Duodenal mucosa (tissue), 2 donors: Measurements from ENCODE around the gene DMWD.

ENCODE experiments used
- H3K27ac ChIP-seq: one replicate; pipeline ENCODE4 v1.7.0; 2013; ENCODE audit warnings: low read depth, low read length
- H3K27me3 ChIP-seq, 2 donors: one replicate each; pipeline ENCODE4 v1.7.0; 2013; ENCODE audit warnings: low read length in 2 of 2, control low read depth in 1 of 2; ENCODE audit not compliant: insufficient read depth in 2 of 2, control insufficient read depth in 1 of 2
- H3K36me3 ChIP-seq, 2 donors: one replicate each; pipeline ENCODE4 v1.7.0; 2013; ENCODE audit warnings: low read length in 2 of 2, control low read depth in 1 of 2; ENCODE audit not compliant: insufficient read depth in 2 of 2, control insufficient read depth in 1 of 2
- H3K4me1 ChIP-seq, 2 donors: one replicate each; pipeline ENCODE4 v1.7.0; 2013; ENCODE audit warnings: low read length in 2 of 2, control low read depth in 1 of 2; ENCODE audit not compliant: insufficient read depth in 2 of 2, control insufficient read depth in 1 of 2
- H3K4me3 ChIP-seq, 2 donors: one replicate each; pipeline ENCODE4 v1.7.0; 2013; ENCODE audit warnings: low read length in 2 of 2, low read depth in 1 of 2
- H3K9ac ChIP-seq, 2 donors: one replicate each; pipeline ENCODE4 v1.7.0; 2013; ENCODE audit warnings: low read length in 2 of 2, low read depth in 1 of 2
- H3K9me3 ChIP-seq, 2 donors: one replicate each; pipeline ENCODE4 v1.7.0; 2013; ENCODE audit warnings: low read length in 2 of 2, control low read depth in 1 of 2; ENCODE audit not compliant: control insufficient read depth in 1 of 2

Gene DMWD

DNA sequence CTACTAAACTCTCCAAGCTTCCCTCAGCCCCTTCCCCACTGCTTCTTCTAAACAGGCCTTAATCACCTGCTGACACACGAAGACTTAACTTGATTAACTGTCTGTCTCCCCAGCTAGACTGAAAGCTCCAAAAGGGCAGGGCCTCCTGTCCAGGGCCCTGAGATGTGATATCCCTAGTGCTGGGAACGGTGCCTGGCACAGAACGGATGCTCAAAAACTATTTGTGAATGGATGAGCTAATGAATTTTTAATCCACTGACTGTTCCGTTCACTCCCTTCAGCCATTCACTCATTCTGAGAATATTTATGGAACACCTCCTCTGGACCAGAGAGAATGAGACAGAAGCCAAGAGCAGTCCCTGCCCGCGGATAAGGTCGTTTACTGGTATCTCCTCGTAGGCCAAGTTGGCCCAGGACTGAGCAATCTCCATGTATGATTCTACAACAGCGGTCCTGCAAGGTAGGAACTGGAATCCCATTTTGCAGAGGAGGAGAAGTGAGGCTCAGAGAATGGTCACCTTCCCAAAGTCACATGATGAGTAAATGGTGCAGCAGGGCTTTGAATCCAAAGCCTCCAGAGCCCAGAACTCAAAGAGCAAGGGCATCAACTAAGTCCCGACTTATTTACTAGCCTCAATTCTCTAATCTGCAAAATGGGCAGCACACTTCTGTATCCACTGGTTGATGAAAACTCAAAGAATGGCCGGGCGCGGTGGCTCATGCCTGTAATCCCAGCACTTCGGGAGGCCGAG is 3.4 kb downstream of the DMWD start:
- peaks cover 6 to 36% of the 10 kb centered on the region in 2 donors for H3K36me3 ChIP-seq
- no peaks in the 10 kb centered on the region for H3K9me3 ChIP-seq
- no peak overlapping the region for H3K4me3 ChIP-seq
- H3K4me1 ChIP-seq = peaks cover 16 to 20% of the 10 kb centered on the region in 2 donors
- H3K27ac ChIP-seq = no peak overlapping the region
- H3K9ac ChIP-seq = no peak overlapping the region
- no peaks in the 10 kb centered on the region for H3K27me3 ChIP-seq

DNA sequence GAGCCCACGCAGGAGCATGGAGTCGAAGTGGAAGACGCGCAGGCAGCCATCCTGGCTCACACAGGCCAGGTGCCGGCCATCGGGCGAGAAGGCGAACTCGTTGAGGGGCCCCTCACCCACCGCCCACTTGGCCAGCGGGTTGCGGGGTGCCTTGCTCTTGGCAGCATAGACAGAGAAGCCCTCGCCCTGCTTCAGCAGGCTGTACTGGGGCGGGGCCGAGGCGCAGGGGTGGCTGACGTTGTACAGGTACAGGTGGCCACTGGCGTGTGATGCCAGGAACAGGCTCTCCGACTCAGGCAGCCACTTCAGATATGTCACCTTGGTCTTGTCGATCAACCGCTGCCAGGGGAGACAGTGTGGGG is 6.1 kb downstream of the DMWD start:
- no peak overlapping the region for H3K9ac ChIP-seq
- peaks cover 12 to 15% of the 10 kb centered on the region in 2 donors for H3K4me1 ChIP-seq
- peaks cover 6 to 36% of the 10 kb centered on the region in 2 donors for H3K36me3 ChIP-seq
- no peak overlapping the region for H3K4me3 ChIP-seq
- no peaks in the 10 kb centered on the region for H3K9me3 ChIP-seq
- no peaks in the 10 kb centered on the region for H3K27me3 ChIP-seq
- H3K27ac ChIP-seq = no peak overlapping the region

DNA sequence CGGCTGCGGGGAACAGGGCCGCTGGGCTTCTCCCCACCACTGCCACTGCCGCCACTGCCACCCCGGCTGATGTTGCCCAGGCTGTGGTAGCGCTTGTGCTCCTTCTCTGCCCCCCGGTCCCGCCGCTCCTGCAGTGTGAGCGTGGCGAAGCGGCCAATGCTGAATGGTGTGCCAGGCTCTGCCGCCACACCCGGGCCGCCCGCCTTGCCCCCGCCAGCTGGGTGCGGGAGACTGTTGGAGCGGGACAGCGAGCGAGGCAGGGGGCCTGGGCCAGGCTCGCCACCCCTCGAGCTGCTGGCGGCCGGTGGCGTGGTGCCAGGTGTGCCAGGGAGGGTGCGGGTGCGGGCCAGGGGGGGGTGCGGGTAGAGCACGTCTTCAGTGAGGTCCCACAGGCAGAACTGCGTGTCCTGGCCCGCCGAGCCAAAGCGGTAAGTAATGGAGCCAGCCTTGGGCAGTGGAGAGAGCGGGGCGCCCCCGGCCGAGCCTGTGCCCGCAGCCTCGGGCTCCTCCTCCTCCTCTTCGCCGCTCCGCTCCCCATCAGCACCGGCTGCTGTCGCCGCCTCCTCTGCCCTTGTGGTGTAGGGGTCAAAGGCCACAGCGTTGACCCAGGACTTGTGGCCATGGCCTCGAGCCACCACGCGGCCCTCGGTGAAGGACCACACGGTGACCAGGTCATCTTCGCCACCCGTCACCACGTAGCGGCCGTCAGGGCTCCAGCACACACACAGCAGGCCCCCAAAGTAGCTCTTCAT is 6.7 kb downstream of the DMWD start:
- H3K4me3 ChIP-seq = no peak overlapping the region
- peaks cover 9 to 11% of the 10 kb centered on the region in 2 donors for H3K4me1 ChIP-seq
- no peak overlapping the region for H3K27ac ChIP-seq

DNA sequence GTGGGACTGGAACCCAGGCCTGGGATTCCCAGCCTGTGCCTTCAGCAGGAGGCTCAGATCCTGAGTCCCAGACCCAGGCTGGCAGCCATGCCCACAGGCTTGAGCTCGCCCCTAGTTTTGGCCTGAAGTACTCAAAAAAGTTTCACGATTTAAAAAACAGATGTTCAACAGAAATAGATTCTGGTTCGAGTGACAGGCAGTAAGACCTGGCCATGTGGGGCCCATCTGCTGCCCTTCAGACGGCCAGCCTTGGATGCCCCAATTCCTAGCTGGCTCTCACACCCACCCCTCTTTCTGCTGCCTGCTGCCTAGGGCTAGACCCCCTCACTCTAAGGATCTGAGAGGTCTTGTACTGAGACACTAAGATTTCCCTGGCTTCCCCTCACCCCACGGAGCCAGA is 7.5 kb downstream of the DMWD start:
- no peaks in the 10 kb centered on the region for H3K9me3 ChIP-seq
- no peak overlapping the region for H3K27ac ChIP-seq
- H3K4me3 ChIP-seq = no peak overlapping the region
- H3K9ac ChIP-seq = no peak overlapping the region
- H3K36me3 ChIP-seq = peaks cover 2 to 36% of the 10 kb centered on the region in 2 donors
- peaks cover 9 to 16% of the 10 kb centered on the region in 2 donors for H3K4me1 ChIP-seq
- peaks cover 0 to under 1% of the 10 kb centered on the region in 2 donors for H3K27me3 ChIP-seq

More for the DNA sequence above, 6.7 kb downstream of the DMWD start:
- Histone ChIP-seq H3K27me3 (no peaks in the 10 kb centered on the region), H3K36me3 (peaks cover 6 to 36% of the 10 kb centered on the region in 2 donors), H3K9ac (no peak overlapping the region), H3K9me3 (no peaks in the 10 kb centered on the region)

DNA sequence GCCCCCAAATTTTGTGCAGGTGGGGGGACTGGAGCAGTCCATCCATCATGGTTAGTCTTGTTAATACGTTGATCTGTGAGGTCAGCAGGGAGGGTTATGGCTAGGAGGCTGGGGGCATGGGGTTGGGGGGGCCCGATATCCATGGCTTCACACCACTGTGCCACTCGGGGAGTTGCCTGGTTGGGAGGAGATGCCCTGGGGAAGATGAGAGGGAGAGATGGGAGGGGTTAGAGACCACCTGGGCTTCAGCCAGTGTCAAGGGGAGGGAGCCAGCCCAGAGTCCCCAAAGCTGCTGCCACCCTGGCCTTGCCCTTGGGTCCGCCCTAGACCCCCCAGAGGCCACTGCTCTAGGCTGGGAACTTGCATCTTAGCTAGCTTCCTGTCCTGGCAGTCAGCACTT is 8.5 kb downstream of the DMWD start:
- H3K27me3 ChIP-seq = peaks cover 0 to 5% of the 10 kb centered on the region in 2 donors
- H3K4me3 ChIP-seq = no peak overlapping the region
- peaks cover 14 to 24% of the 10 kb centered on the region in 2 donors for H3K4me1 ChIP-seq
- H3K9me3 ChIP-seq = no peaks in the 10 kb centered on the region
- peak overlapping the region; percentile 20 for H3K27ac ChIP-seq
- H3K36me3 ChIP-seq = peaks cover 2 to 31% of the 10 kb centered on the region in 2 donors
- H3K9ac ChIP-seq = no peak overlapping the region

DNA sequence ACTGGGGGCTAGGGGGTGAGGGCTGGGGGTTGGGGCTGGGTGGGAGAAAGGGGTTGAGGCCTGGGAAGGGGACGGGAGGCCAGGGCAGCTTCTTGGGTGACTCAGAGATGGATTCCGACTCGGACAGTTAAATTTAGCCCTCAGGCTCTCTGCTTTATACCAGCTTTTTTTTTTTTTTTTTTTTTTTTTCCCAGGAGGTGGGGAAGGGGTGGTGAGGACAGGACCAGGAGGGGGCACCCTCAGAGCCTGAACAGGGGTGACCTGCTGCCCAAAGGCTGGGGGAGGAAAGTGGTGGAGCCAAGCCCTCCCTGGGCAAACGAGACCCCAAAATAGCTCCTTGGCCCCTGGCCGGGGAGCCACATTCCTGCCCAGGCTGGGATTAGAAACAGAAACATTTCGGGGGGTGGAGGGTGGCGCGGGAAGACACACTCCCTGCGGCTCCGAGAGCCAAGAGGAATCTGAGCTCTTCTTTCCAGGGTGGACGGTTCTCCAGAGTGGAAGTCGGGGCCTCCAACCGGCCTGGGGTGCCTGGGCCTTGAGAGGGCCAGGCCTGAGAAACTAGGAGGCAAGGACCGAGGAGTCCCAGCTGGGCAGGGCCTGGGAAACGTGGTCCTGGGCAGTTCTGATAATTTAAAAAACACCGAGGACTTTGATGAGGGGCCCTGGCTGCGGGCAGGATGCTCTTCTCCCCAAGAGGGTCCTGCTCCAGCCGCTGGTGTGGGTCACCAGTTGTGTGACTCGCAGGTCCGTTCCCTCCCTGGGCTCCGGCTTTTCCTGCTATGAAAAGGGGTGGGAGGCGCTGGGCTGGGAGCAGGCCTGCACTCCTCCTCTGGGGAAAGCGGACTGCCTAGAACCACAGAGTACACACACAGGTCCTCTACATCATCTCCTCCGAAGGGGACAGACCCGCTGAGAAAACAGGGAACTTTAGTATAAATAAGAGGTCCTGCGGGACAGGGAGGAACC is 9.5 kb downstream of the DMWD start:
- no peaks in the 10 kb centered on the region for H3K9me3 ChIP-seq
- no peak overlapping the region for H3K4me3 ChIP-seq
- H3K9ac ChIP-seq = no peak overlapping the region
- H3K36me3 ChIP-seq = peaks cover 2 to 23% of the 10 kb centered on the region in 2 donors
- H3K27ac ChIP-seq = peak overlapping the region; percentile 13
- peaks cover 22 to 33% of the 10 kb centered on the region in 2 donors for H3K4me1 ChIP-seq
- H3K27me3 ChIP-seq = peaks cover 0 to 5% of the 10 kb centered on the region in 2 donors

DNA sequence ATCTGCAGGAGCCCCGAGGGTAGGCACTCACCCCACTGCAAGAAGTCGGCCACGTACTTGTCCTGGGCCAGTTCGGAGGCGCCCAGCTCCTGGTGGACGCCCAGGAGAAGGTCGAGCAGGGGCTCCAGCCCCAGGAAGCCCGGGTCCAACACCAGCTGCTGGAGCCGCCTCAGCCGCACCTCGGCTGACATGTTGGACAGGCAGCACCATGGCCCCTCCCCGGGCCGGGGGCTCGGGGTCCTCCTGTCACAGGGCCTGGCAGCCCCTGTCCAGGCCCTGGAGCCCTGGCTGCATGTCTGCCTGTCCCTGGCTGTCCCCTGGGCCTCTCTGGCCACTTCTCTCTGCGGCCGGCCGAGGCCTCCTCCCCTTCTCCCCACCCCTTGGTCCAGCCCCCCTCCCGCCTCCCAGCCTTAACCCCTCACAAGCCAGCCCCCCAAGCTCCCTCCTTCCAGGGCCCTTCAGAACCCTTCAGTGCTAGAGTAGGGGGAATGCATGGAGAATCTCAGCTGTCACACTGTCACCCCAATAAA is 10.4 kb downstream of the DMWD start, which contains the start of gene DMPK:
DMPK (minus strand) TSS at position 329 of the 530 bp plus-strand sequence; CDS start at position 191, 138 bp downstream.
- peak within 1 kb of the TSS; percentile 48 to 49 for H3K4me3 ChIP-seq
- H3K36me3 ChIP-seq = peaks cover 8 to 27% of the 10 kb centered on the region in 2 donors
- H3K4me1 ChIP-seq = peaks cover 22 to 33% of the 10 kb centered on the region in 2 donors

DNA sequence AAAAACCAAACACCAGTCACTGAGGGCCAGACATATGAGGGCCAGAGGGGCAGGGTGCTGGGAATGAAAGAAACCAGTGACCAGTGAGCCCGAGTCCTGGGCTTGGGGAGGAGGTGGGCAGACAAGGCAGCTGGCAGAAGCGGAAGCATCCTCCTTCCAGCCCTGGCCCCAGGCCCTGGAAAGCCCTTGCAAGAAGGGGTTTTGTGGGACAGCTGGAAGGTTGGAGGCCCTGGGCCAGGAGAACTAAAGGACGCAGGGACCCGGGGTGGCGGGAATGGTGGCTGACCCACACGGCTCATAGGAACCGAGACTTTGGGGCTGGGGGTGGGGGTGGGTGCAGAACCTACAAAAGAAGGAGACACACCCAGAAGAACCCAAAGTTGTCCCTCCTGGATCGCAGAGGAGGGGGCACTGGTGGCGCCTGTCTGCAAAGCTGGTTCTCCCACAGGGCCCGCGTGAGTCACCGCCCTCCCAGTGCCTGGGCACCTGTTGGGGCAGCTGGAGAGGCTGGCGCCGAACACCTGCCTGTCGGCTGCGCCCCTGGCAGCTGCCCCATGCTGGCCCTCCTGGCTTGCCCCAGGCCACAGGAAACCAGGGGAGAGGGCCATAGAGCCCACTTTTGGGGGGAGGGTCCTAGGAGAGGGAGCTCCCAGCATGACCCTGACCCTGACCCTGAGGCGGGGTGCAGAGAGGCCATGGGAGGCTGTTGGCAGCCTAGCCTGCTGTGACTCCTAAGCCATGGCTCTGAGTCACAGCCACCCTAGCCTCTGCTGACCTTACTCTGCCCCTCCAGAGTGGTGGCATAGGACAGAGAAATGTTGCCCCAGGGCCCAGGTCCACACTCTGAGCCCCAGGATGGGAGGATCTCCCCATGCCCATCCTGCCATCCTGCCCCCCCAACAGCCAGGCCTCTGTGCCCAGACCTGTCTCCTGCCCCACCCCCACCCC is 11.2 kb downstream of the DMWD start:
- peak overlapping the region; percentile 19 to 47 for H3K9ac ChIP-seq

More for the DNA sequence above, 10.4 kb downstream of the DMWD start, which contains the start of gene DMPK:
- Histone ChIP-seq H3K27me3 (peaks cover 0 to 5% of the 10 kb centered on the region in 2 donors), H3K9me3 (no peaks in the 10 kb centered on the region), H3K9ac (peak within 1 kb of the TSS; percentile 19 to 47), H3K27ac (peak within 1 kb of the TSS; percentile 32)

More for the DNA sequence above, 11.2 kb downstream of the DMWD start:
- no peaks in the 10 kb centered on the region for H3K9me3 ChIP-seq
- H3K36me3 ChIP-seq = peaks cover 12 to 26% of the 10 kb centered on the region in 2 donors
- peak overlapping the region; percentile 32 for H3K27ac ChIP-seq
- peaks cover 22 to 33% of the 10 kb centered on the region in 2 donors for H3K4me1 ChIP-seq
- peaks cover 0 to 5% of the 10 kb centered on the region in 2 donors for H3K27me3 ChIP-seq
- peak overlapping the region; percentile 48 to 49 for H3K4me3 ChIP-seq
